ENCODE measurements around the gene FRMD4B.
A peak's percentile ranks its signal among the peaks of the same experiment; 100 is the strongest.

FRMD4B gene

GRCh38 chr3:69144631-69145245, 241.2 kb downstream of the FRMD4B start:
- no peak overlapping the region for H3K9ac ChIP-seq
- no peaks in the 10 kb centered on the region for H3K36me3 ChIP-seq (ENCODE audit: control insufficient read depth, insufficient read depth, low read length)
- peaks cover 25% of the 10 kb centered on the region for H3K4me1 ChIP-seq
- H2AFZ ChIP-seq = peak overlapping the region; percentile 22
- no peak overlapping the region for H3K4me2 ChIP-seq (ENCODE audit: low read length)
- no peaks in the 10 kb centered on the region for H3K27me3 ChIP-seq (ENCODE audit: control insufficient read depth, insufficient read depth, low read length)
- H3K27ac ChIP-seq = no peak overlapping the region
- no peak overlapping the region for H3K4me3 ChIP-seq (ENCODE audit: low read depth, low read length)
- no peaks in the 10 kb centered on the region for H3K79me2 ChIP-seq
- no peak for TF ChIP-seq CTCF (IDR thresholded peaks at IDR 0.05)
- no peaks in the 10 kb centered on the region for H3K9me3 ChIP-seq (ENCODE audit: control insufficient read depth, low read length)

DNA sequence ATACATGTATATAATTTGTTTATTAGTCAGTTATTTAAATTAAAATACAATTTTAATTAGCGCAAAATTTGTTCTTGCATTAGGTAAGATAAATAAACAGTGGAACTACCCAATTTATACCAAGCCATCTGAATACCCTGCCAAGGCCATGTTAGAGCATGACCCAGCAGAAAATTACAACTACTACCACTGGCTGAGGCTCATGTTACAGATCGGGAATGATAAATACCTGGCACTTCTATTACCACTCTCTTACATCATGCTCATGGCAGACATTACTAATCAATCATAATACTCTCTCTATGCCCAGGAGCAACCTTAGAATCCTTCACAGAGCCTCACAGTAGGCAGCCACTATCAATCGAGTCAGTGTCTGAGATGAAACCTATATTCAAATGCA, 242.3 kb downstream of the FRMD4B start:
- Histone ChIP-seq H2AFZ (peak overlapping the region; percentile 30), H3K4me3 (ENCODE audit: low read depth, low read length) (no peak overlapping the region), H3K27ac (peak overlapping the region; percentile 6), H3K27me3 (ENCODE audit: control insufficient read depth, insufficient read depth, low read length) (no peaks in the 10 kb centered on the region), H3K36me3 (ENCODE audit: control insufficient read depth, insufficient read depth, low read length) (no peaks in the 10 kb centered on the region), H3K79me2 (no peaks in the 10 kb centered on the region), H3K4me1 (peaks cover 25% of the 10 kb centered on the region), H3K9me3 (ENCODE audit: control insufficient read depth, low read length) (no peaks in the 10 kb centered on the region), H3K4me2 (ENCODE audit: low read length) (no peak overlapping the region), H3K9ac (no peak overlapping the region)
- TF ChIP-seq CTCF (IDR thresholded peaks at IDR 0.05) = no peak

DNA sequence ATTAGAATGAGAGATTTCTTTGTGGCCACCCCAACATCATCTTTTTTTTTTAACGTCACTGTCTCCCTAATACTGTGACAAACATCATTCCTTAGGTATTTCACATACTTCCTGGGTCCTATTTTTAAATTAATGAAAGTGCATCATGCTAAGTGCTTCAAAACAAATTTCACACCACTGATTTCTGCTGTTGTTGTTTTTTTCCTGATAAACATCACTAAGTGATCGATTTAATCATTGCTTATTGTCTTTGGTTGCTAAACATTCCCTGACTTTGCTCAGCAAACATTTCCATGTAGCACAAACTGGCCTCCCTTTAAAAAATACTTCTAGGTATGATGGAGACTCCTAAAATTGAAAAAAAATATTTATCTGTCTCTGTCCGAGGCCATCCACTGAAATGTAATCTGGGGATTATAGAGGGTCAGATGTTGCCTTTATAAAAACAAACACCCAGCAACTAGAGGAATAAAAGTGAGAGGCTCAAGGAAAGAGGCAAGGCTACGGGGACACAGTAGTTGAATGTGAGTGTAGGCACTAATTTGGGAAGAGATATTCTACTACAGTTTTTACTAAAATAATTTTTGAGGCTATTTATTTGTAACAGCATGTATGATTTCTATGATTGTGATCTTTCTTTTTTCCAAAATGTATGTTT, 243.0 kb downstream of the FRMD4B start:
- no peaks in the 10 kb centered on the region for H3K9me3 ChIP-seq (ENCODE audit: control insufficient read depth, low read length)
- no peak overlapping the region for H3K9ac ChIP-seq
- H2AFZ ChIP-seq = peak overlapping the region; percentile 23
- H3K27ac ChIP-seq = peak overlapping the region; percentile 68
- peak overlapping the region; percentile 19 for H3K4me3 ChIP-seq (ENCODE audit: low read depth, low read length)
- no peak for TF ChIP-seq CTCF (IDR thresholded peaks at IDR 0.05)
- H3K27me3 ChIP-seq (ENCODE audit: control insufficient read depth, insufficient read depth, low read length) = no peaks in the 10 kb centered on the region
- H3K4me2 ChIP-seq (ENCODE audit: low read length) = no peak overlapping the region
- no peaks in the 10 kb centered on the region for H3K79me2 ChIP-seq
- H3K4me1 ChIP-seq = peaks cover 25% of the 10 kb centered on the region
- H3K36me3 ChIP-seq (ENCODE audit: control insufficient read depth, insufficient read depth, low read length) = no peaks in the 10 kb centered on the region

DNA sequence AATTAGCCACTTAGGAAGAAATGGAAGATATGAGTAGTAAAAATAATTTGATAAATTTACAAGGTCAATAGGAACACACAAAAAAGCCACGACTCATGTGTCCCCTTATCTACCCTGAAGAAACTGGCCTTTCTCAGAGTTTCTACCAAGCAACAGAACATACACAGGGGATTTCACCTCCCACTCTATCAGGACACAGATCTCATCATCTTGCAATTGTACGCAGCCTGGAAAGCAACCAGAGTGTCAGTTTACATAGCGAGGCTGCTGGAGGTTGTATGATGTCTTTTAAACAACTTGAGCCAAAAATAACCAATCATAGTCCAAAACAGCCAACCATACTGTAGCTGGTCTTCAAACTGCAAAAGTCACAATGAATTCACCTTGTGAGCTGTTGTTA, 243.8 kb downstream of the FRMD4B start:
- no peak overlapping the region for H3K9ac ChIP-seq
- no peaks in the 10 kb centered on the region for H3K9me3 ChIP-seq (ENCODE audit: control insufficient read depth, low read length)
- H3K4me2 ChIP-seq (ENCODE audit: low read length) = no peak overlapping the region
- peaks cover 25% of the 10 kb centered on the region for H3K4me1 ChIP-seq
- H3K36me3 ChIP-seq (ENCODE audit: control insufficient read depth, insufficient read depth, low read length) = no peaks in the 10 kb centered on the region
- H3K27ac ChIP-seq = peak overlapping the region; percentile 68
- H2AFZ ChIP-seq = peak overlapping the region; percentile 23
- TF ChIP-seq CTCF (IDR thresholded peaks at IDR 0.05) = no peak
- no peaks in the 10 kb centered on the region for H3K27me3 ChIP-seq (ENCODE audit: control insufficient read depth, insufficient read depth, low read length)
- no peaks in the 10 kb centered on the region for H3K79me2 ChIP-seq
- no peak overlapping the region for H3K4me3 ChIP-seq (ENCODE audit: low read depth, low read length)

- no peaks in the 10 kb centered on the region for H3K79me2 ChIP-seq
- H3K27ac ChIP-seq = no peak overlapping the region
- H3K9me3 ChIP-seq (ENCODE audit: control insufficient read depth, low read length) = no peaks in the 10 kb centered on the region
- H3K9ac ChIP-seq = no peak overlapping the region
- H3K36me3 ChIP-seq (ENCODE audit: control insufficient read depth, insufficient read depth, low read length) = no peaks in the 10 kb centered on the region
- no peaks in the 10 kb centered on the region for H3K27me3 ChIP-seq (ENCODE audit: control insufficient read depth, insufficient read depth, low read length)
- H3K4me3 ChIP-seq (ENCODE audit: low read depth, low read length) = no peak overlapping the region
- no peak overlapping the region for H3K4me2 ChIP-seq (ENCODE audit: low read length)
- H3K4me1 ChIP-seq = peaks cover 25% of the 10 kb centered on the region
- no peak overlapping the region for H2AFZ ChIP-seq
- no peak for TF ChIP-seq CTCF (IDR thresholded peaks at IDR 0.05)
Observed at GRCh38 chr3:69141313-69141712, 244.6 kb downstream of the FRMD4B start.
